ENCODE measurements around the gene STIL.
"Not testable (repeated sequence)": the region's sequence is repeated elsewhere in the genome, so short reads cannot be mapped to it uniquely, and the experiment has no call there.

Gene STIL

DNA sequence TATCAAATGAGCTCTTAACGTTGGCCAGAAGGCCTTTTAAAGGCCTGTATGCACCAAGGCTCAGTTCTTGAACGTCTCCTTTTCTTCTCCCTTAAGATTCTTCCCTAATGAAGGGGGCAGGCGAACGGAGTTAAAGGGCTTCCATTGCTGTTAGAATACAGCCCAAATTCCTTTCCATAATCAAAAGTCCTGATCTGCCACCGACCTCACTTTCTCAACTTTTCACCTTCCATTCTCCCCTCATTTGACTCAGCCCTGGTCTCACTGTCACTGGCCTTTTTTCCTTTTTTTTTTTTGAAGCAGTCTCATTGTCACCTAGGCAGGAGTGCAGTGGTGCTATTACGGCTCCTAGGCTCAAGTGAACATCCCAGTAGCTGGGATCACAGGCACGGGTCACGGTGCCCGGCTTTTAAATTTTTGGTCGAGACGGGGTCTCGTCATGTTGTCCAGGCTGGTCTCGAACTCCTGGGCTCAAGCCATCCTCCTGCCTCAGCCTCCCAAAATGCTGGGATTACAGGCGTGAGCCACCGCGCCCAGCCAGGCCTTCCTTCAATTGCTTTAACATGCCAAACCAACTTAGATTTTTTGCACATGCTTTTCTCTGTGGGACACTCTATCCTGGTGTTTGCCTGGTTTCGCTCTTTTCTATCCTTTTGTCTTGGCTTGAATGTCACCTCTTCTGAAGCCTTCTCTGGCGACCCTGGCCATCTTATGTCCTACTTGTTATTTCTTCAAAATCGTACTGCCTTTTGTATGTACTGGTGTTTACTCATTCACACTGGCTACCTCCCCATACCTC, 19.0 kb upstream of the STIL start:
- no peak overlapping the region for H3K27ac Mint-ChIP-seq
- H3K4me1 Mint-ChIP-seq (ENCODE audit: low read depth): peaks cover 20% of the 10 kb centered on the region
- H3K4me3 Mint-ChIP-seq: no peak overlapping the region
- no peaks in the 10 kb centered on the region for H3K27me3 Mint-ChIP-seq
- H3K9me3 Mint-ChIP-seq: no peaks in the 10 kb centered on the region
- no peaks in the 10 kb centered on the region for H3K36me3 Mint-ChIP-seq (ENCODE audit: low read depth)

DNA sequence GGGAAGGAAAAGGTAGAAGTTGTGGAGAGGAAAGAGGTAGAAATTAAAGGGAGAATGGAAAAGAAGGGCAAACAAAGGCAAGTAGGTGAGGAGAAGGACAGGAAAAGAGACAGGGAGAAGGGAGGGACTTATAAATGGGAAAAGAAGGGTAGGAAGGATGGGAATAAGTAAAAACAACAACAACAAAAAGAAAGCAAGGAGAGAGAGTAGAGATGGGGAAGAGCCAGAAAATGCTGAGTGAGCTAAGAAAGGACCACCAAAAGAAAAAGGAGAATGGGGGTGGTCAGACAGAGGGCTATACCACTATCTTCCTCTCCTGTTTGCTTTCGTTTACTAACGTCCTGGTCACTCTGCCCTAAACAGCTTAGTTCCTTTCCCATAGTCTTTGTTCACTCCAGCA, 17.9 kb upstream of the STIL start:
- Mint-ChIP-seq H3K27me3 (no peaks in the 10 kb centered on the region), H3K27ac (peak overlapping the region; percentile 53), H3K4me3 (no peak overlapping the region)

DNA sequence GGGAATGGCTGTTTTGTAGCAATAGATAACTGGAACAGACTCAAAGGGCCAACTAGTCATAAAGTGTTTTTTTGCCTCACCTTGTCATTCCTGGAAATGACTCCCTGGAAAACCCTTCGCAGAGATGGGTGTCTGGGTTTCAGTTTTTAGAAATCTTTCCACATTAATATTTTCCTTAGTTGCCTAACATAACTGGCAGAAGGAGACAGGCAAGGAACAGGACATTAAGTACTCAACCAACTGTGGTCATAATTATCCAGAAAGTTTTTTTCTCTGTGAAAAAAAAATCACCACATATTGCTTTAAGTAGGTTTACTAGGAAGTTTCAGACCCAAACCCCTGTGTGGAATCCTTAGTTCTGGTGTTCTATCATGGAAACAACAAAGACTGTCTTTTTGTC, 16.3 kb upstream of the STIL start:
- no peaks in the 10 kb centered on the region for H3K27me3 Mint-ChIP-seq
- no peaks in the 10 kb centered on the region for H3K36me3 Mint-ChIP-seq (ENCODE audit: low read depth)
- H3K27ac Mint-ChIP-seq: no peak overlapping the region
- no peaks in the 10 kb centered on the region for H3K9me3 Mint-ChIP-seq
- peaks cover 13% of the 10 kb centered on the region for H3K4me1 Mint-ChIP-seq (ENCODE audit: low read depth)
- H3K4me3 Mint-ChIP-seq: no peak overlapping the region

More for the DNA sequence above, 17.9 kb upstream of the STIL start:
- Mint-ChIP-seq H3K9me3 (no peaks in the 10 kb centered on the region), H3K4me1 (ENCODE audit: low read depth) (peaks cover 19% of the 10 kb centered on the region), H3K36me3 (ENCODE audit: low read depth) (no peaks in the 10 kb centered on the region)

GRCh38 chr1:47328992-47329391, 15.0 kb upstream of the STIL start:
- H3K4me1 Mint-ChIP-seq (ENCODE audit: low read depth): peaks cover 5% of the 10 kb centered on the region
- no peaks in the 10 kb centered on the region for H3K36me3 Mint-ChIP-seq (ENCODE audit: low read depth)
- no peak overlapping the region for H3K27ac Mint-ChIP-seq
- H3K9me3 Mint-ChIP-seq: no peaks in the 10 kb centered on the region
- no peak overlapping the region for H3K4me3 Mint-ChIP-seq
- H3K27me3 Mint-ChIP-seq: no peaks in the 10 kb centered on the region

GRCh38 chr1:47326271-47326670, 12.3 kb upstream of the STIL start:
- peaks cover 5% of the 10 kb centered on the region for H3K4me1 Mint-ChIP-seq (ENCODE audit: low read depth)
- H3K27me3 Mint-ChIP-seq: no peaks in the 10 kb centered on the region
- H3K9me3 Mint-ChIP-seq: no peaks in the 10 kb centered on the region
- no peaks in the 10 kb centered on the region for H3K36me3 Mint-ChIP-seq (ENCODE audit: low read depth)
- H3K4me3 Mint-ChIP-seq: no peak overlapping the region
- no peak overlapping the region for H3K27ac Mint-ChIP-seq

- Mint-ChIP-seq H3K4me1 (ENCODE audit: low read depth) (peaks cover 5% of the 10 kb centered on the region), H3K4me3 (no peak overlapping the region), H3K27ac (no peak overlapping the region), H3K9me3 (no peaks in the 10 kb centered on the region), H3K36me3 (ENCODE audit: low read depth) (no peaks in the 10 kb centered on the region), H3K27me3 (no peaks in the 10 kb centered on the region)
Observed at GRCh38 chr1:47325528-47325927, 11.6 kb upstream of the STIL start.

DNA sequence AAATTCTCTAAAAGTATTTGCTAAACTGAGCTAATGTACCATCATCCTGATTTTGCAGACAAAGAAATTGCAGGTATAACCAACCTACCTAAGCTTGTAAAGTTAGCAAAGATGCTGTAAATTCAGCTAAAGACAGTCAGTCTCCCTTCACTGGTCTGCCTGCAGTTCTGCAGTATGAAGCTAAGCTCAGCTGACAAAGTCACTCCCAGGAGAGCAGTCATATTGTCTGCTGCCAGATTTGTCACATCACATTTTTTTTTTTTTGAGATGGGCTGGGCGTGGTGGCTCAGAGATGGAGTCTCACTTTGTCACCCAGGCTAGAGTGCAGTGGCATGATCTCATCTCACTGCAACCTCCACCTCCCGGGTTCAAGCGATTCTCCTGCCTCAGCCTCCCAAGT, 10.7 kb upstream of the STIL start:
- no peaks in the 10 kb centered on the region for H3K27me3 Mint-ChIP-seq
- H3K4me1 Mint-ChIP-seq (ENCODE audit: low read depth): no peaks in the 10 kb centered on the region
- H3K9me3 Mint-ChIP-seq: no peaks in the 10 kb centered on the region
- H3K4me3 Mint-ChIP-seq: no peak overlapping the region
- no peaks in the 10 kb centered on the region for H3K36me3 Mint-ChIP-seq (ENCODE audit: low read depth)
- no peak overlapping the region for H3K27ac Mint-ChIP-seq

- H3K27me3 Mint-ChIP-seq: no peaks in the 10 kb centered on the region
- no peaks in the 10 kb centered on the region for H3K36me3 Mint-ChIP-seq (ENCODE audit: low read depth)
- H3K9me3 Mint-ChIP-seq: no peaks in the 10 kb centered on the region
- no peak overlapping the region for H3K27ac Mint-ChIP-seq
- H3K4me1 Mint-ChIP-seq (ENCODE audit: low read depth): no peaks in the 10 kb centered on the region
- H3K4me3 Mint-ChIP-seq: no peak overlapping the region
Observed at GRCh38 chr1:47323599-47324031, 9.7 kb upstream of the STIL start.

DNA sequence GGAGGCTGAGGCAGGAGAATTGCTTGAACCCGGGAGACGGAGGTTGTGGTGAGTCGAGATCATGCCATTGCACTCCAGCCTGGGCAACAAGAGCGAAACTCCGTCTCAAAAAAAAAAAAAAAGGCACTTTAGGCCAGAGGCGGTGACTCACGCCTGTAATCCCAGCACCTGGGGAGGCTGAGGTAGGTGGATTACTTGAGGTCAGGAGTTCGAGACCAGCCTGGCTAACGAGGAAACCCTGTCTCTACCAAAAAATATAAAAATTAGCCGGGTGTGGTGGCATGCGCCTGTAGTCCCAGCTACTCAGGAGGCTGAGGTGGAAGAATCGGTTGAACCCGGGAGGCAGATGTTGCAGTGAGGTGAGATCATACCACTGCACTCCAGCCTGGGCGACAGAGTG, 6.0 kb upstream of the STIL start:
- not testable (repeated sequence) for H3K4me3 Mint-ChIP-seq; H3K27ac Mint-ChIP-seq; H3K4me1 Mint-ChIP-seq (ENCODE audit: low read depth); H3K27me3 Mint-ChIP-seq; H3K9me3 Mint-ChIP-seq; H3K36me3 Mint-ChIP-seq (ENCODE audit: low read depth)

DNA sequence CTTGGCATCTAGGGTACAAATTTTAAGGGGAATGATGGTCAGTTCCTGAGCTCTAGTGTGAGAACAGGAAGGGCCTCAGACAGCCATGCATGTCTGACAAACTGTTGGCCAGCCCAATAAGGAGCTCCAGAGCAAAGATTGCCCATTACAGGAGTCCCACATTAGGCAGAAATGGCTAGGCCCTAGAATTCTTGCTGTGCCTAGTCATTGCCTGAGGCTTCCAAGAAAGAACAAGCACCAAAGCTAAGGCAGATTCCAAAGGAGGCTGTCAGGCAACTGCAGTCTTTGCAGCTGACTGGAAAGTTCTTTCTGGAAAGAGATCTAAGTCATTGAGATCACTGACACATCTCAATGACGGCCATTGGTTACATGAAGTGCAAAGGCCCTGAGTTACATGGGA, 3.9 kb upstream of the STIL start:
- no peak overlapping the region for H3K4me3 Mint-ChIP-seq
- H3K27ac Mint-ChIP-seq: no peak overlapping the region
- H3K9me3 Mint-ChIP-seq: no peaks in the 10 kb centered on the region
- H3K4me1 Mint-ChIP-seq (ENCODE audit: low read depth): peaks cover 10% of the 10 kb centered on the region
- no peaks in the 10 kb centered on the region for H3K27me3 Mint-ChIP-seq
- peaks cover 5% of the 10 kb centered on the region for H3K36me3 Mint-ChIP-seq (ENCODE audit: low read depth)

DNA sequence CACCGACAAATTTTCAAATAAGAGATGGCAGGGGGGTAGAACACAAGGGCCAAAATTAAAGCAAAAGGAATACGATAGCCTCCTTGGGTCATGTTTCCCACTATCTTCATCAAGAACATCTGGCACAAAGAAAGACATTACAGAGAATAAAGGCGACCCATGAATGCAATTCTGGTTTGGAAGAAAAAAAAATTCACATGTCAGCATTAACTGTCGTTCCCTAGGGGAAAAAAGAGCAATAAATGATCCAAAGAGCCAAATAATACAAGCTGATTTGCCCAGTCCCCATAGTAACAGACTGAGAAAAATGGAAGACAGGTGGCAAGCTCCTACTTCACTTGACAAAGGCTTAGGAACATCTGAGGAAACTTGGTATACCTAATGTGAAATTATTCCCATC, 4.5 kb downstream of the STIL start:
- H3K4me3 Mint-ChIP-seq: no peak overlapping the region
- no peaks in the 10 kb centered on the region for H3K27me3 Mint-ChIP-seq
- no peak overlapping the region for H3K27ac Mint-ChIP-seq
- H3K9me3 Mint-ChIP-seq: no peaks in the 10 kb centered on the region
- peaks cover 15% of the 10 kb centered on the region for H3K4me1 Mint-ChIP-seq (ENCODE audit: low read depth)
- peaks cover 41% of the 10 kb centered on the region for H3K36me3 Mint-ChIP-seq (ENCODE audit: low read depth)

- H3K27me3 Mint-ChIP-seq: no peaks in the 10 kb centered on the region
- H3K27ac Mint-ChIP-seq: no peak overlapping the region
- no peaks in the 10 kb centered on the region for H3K4me1 Mint-ChIP-seq (ENCODE audit: low read depth)
- peaks cover 50% of the 10 kb centered on the region for H3K36me3 Mint-ChIP-seq (ENCODE audit: low read depth)
- H3K4me3 Mint-ChIP-seq: no peak overlapping the region
- H3K9me3 Mint-ChIP-seq: no peaks in the 10 kb centered on the region
Observed at GRCh38 chr1:47302472-47302871, 11.5 kb downstream of the STIL start.

GRCh38 chr1:47298025-47298699, 15.8 kb downstream of the STIL start:
- Mint-ChIP-seq H3K9me3 (no peaks in the 10 kb centered on the region), H3K36me3 (ENCODE audit: low read depth) (peaks cover 54% of the 10 kb centered on the region), H3K4me1 (ENCODE audit: low read depth) (no peaks in the 10 kb centered on the region), H3K27ac (no peak overlapping the region), H3K27me3 (no peaks in the 10 kb centered on the region), H3K4me3 (no peak overlapping the region)

GRCh38 chr1:47295579-47295978, 18.4 kb downstream of the STIL start:
- Mint-ChIP-seq H3K9me3 (no peaks in the 10 kb centered on the region), H3K27ac (no peak overlapping the region), H3K36me3 (ENCODE audit: low read depth) (peaks cover 48% of the 10 kb centered on the region)

GRCh38 chr1:47294863-47295262, 19.1 kb downstream of the STIL start:
- H3K36me3 Mint-ChIP-seq (ENCODE audit: low read depth): peaks cover 47% of the 10 kb centered on the region
- not testable (repeated sequence) for H3K9me3 Mint-ChIP-seq; H3K27ac Mint-ChIP-seq; H3K4me1 Mint-ChIP-seq (ENCODE audit: low read depth); H3K4me3 Mint-ChIP-seq; H3K27me3 Mint-ChIP-seq

More at GRCh38 chr1:47295579-47295978, 18.4 kb downstream of the STIL start:
- Mint-ChIP-seq H3K4me3 (no peak overlapping the region), H3K27me3 (no peaks in the 10 kb centered on the region), H3K4me1 (ENCODE audit: low read depth) (no peaks in the 10 kb centered on the region)

GRCh38 chr1:47288116-47288515, 25.8 kb downstream of the STIL start:
- peaks cover 38% of the 10 kb centered on the region for H3K36me3 Mint-ChIP-seq (ENCODE audit: low read depth)
- not testable (repeated sequence) for H3K27me3 Mint-ChIP-seq; H3K9me3 Mint-ChIP-seq; H3K27ac Mint-ChIP-seq; H3K4me1 Mint-ChIP-seq (ENCODE audit: low read depth); H3K4me3 Mint-ChIP-seq
